Astrocyte of the cerebellum (primary cell): ENCODE results near the gene GRID1.

Experiments
- DNase-seq: peaks from one replicate; pipeline ENCODE4 v3.0.0-alpha.2; 2011; ENCODE audit warnings: low read depth
- H3K4me3 ChIP-seq: 2 replicates; pipeline ENCODE4 v1.5.1; 2011; ENCODE audit warnings: mild to moderate bottlenecking, low read depth, low read length, moderate library complexity
- in situ Hi-C: cut with HindIII; loops from 2 replicates; pipeline ENCODE4 v1.10.0; 2017; ENCODE audit warnings: low sequenced_read_pairs
- TF ChIP-seq, protein P1 (sequence below): IDR thresholded peaks from 2 replicates; pipeline ENCODE4 v1.5.1; 2012; ENCODE audit warnings: low read length, low read depth, moderate library complexity, mild to moderate bottlenecking; ENCODE audit errors: missing control alignments

GRID1 gene

DNA sequence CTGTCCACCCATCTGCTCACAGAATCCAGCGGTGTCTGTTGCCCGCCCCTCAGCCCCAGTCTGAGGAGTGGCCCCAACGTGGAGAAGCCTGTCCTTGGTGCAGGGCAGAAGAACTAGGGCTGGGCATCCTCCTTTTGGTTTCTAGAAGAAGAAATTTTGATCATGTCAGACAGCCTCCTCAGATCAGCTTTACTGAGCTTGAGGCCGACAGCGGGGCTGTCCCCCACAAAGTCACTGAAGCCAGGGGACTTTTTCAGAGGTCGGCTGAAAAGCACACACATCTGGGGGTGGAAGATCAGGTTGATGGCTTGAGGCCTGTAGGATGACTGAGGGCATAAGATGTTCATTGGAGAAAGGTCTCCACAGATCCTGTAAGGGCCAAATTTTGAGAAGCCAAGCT is 767.9 kb downstream of the GRID1 start:
- in situ Hi-C loops: no loop called here
- TF ChIP-seq, protein P1, sequence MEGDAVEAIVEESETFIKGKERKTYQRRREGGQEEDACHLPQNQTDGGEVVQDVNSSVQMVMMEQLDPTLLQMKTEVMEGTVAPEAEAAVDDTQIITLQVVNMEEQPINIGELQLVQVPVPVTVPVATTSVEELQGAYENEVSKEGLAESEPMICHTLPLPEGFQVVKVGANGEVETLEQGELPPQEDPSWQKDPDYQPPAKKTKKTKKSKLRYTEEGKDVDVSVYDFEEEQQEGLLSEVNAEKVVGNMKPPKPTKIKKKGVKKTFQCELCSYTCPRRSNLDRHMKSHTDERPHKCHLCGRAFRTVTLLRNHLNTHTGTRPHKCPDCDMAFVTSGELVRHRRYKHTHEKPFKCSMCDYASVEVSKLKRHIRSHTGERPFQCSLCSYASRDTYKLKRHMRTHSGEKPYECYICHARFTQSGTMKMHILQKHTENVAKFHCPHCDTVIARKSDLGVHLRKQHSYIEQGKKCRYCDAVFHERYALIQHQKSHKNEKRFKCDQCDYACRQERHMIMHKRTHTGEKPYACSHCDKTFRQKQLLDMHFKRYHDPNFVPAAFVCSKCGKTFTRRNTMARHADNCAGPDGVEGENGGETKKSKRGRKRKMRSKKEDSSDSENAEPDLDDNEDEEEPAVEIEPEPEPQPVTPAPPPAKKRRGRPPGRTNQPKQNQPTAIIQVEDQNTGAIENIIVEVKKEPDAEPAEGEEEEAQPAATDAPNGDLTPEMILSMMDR: no peak
- no peak for DNase-seq
- H3K4me3 ChIP-seq: no peak overlapping the region

DNA sequence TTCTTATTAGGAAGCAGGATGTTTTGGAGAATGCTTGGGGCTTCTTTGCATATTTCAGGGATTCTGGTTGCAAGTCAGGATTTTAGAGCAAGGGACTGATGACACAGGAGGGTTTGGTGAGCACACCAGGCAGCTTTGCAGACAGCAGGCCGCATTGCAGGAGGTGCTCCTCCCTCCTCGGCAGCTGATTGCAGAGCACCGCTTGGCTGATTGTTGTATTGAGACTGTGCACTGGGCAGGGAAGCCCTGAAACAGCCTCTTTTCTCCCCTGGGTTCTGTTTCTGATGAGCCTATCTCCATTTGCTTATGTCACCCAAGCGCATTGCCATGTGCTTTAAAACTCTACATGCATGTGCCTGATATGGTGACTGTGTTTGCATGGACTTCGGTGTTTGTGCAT is 769.6 kb downstream of the GRID1 start:
- in situ Hi-C loops: no loop called here
- TF ChIP-seq, protein P1: no peak
- DNase-seq: no peak
- no peak overlapping the region for H3K4me3 ChIP-seq

DNA sequence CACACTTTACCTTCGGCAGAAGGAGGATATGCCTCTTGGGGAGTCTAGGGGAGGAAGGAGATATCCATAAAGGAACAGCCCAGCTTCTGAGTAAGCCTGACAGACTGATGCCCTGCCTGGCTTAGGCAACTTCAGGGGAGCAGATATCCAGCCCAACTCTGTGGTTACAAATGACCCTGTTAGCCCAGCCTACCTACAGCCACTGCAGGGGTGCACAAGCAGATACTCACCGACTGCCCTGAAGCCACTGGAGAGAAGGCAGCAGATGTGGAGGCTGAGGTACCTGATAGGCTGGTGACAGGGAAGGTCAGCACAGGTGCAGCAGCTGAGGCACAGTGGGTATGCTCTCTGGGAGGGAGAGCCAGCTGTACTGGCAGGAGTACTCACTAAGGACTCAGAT is 770.2 kb downstream of the GRID1 start:
- in situ Hi-C loops: no loop called here
- no peak overlapping the region for H3K4me3 ChIP-seq
- TF ChIP-seq, protein P1: no peak
- no peak for DNase-seq

DNA sequence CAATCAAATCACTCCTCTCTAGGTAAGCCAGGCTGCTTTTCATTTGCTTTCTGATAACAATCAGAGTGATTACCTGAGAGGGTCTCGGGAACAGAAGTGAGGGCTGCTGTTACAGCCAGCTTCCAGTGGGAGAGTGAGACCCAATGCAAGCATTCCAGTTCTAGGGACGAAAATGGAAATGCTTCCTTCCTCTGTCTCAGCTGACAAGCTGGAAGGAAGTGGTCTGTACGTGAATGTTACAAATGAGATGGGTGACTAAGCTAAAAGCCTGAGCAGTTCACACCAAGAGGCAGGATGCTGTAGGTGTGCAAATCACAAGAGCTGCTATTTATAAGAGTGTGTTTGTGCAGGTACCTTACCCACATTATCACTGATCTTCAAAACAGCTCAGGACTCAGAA is 772.4 kb downstream of the GRID1 start:
- H3K4me3 ChIP-seq: no peak overlapping the region
- TF ChIP-seq, protein P1: no peak
- in situ Hi-C loops: no loop called here
- no peak for DNase-seq

DNA sequence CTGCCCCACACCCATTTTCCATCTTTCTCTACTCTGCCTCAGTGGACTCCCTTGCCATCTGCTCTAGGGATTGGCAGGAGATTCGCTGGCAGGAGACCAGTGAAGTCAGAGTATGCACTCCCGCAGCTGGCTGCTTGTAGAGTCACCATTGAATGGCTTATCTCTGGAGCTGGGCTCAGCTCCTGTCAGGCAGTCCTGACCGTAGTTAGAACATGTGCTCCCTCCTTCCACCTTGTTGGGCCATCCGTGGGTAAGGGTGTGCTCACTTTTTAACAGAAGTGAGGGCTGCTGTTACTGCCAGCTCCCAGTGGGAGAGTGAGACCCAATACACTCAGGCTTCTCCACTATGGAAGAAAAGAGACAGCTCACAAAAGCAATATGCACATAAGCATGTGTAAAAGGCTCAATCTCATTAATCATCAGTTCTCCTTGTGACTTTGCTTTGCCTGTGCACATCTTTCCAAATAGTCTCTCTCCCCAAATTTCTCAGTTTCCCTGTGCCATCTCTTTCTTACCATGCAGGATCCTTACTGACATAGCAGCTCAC is 773.3 kb downstream of the GRID1 start:
- no peak for DNase-seq
- H3K4me3 ChIP-seq: no peak overlapping the region
- in situ Hi-C loops: no loop called here
- TF ChIP-seq, protein P1: no peak

DNA sequence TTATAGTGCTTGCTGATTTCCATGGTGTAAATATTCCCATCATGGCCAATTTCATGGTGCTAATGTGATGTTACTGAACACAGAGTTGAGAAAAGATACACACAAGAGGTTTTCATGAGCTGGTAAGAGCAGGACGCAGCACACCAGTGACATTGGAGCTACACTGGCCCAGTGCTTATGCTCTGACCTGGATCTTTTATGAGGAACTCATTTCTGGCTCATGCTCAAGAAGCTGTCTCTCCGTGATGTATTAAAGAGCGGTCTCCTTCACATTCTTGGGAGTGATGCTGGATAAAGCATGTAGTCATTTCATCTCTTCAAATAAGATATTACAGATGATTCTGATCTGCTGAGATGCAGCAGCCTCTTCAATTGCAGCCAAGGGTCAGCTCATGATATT is 785.2 kb downstream of the GRID1 start:
- in situ Hi-C loops: no loop called here
- no peak overlapping the region for H3K4me3 ChIP-seq
- no peak for DNase-seq
- TF ChIP-seq, protein P1: no peak

DNA sequence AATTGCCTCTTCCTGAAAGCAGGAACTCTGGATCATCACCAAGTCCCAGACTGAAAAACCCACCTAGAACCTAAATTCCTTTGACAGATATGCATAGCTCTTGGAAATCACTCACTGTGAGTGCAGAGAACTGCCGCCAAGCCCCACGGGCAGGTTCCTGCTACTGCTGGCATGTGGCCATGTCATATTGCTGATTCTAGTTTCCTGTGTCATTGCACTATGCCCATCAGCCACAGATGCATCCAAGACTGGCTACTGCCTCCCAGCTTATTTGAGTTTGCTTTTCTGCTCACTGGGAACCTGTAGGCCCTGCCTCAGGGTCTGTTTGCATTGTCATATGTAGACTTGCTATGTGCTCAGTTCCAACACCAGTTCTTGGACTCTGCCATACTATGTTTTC is 786.0 kb downstream of the GRID1 start:
- no peak overlapping the region for H3K4me3 ChIP-seq

More for the DNA sequence above, 786.0 kb downstream of the GRID1 start:
- in situ Hi-C loops: no loop called here
- TF ChIP-seq, protein P1: no peak
- DNase-seq: no peak
